MM.1S (cell line): ENCODE measurements around the gene SMURF2.

Source experiments
- DNase-seq: peaks from one replicate; pipeline ENCODE4 v3.0.0-alpha.2; 2015
- H2AFZ ChIP-seq: fragments of 300-600 bp; sonication (generic); 2 replicates; pipeline ENCODE4 v1.6.0; 2016; ENCODE audit warnings: antibody characterized with exemption, low read length
- H3F3A ChIP-seq: fragments of 300-600 bp; sonication (generic); 2 replicates; pipeline ENCODE4 v1.6.1; 2016; ENCODE audit warnings: mild to moderate bottlenecking, antibody characterized with exemption, low read length, moderate library complexity, mixed read lengths; ENCODE audit not compliant: insufficient read depth
- H3K27ac ChIP-seq: fragments of 300-600 bp; sonication (generic); 2 replicates; pipeline ENCODE4 v1.5.1; 2016; ENCODE audit warnings: mild to moderate bottlenecking, low read length
- H3K27me3 ChIP-seq: fragments of 300-600 bp; sonication (generic); replicated peaks from 2 replicates; pipeline ENCODE4 v1.6.0; 2016; ENCODE audit warnings: low read length; ENCODE audit not compliant: insufficient read depth
- H3K36me3 ChIP-seq: fragments of 300-600 bp; sonication (generic); replicated peaks from 2 replicates; pipeline ENCODE4 v1.6.1; 2016; ENCODE audit warnings: mild to moderate bottlenecking, low read length, mixed read lengths; ENCODE audit not compliant: insufficient read depth
- H3K4me1 ChIP-seq: fragments of 300-600 bp; sonication (generic); 2 replicates; pipeline ENCODE4 v1.6.1; 2016; ENCODE audit warnings: low read length, mixed read lengths
- H3K4me2 ChIP-seq: fragments of 300-600 bp; sonication (generic); 2 replicates; pipeline ENCODE4 v1.6.0; 2016; ENCODE audit warnings: low read depth, low read length
- H3K4me3 ChIP-seq: fragments of 300-600 bp; sonication (generic); 2 replicates; pipeline ENCODE4 v1.5.1; 2016; ENCODE audit warnings: low read length, mixed read lengths
- H3K79me2 ChIP-seq: fragments of 300-600 bp; sonication (generic); 2 replicates; pipeline ENCODE4 v1.6.1; 2016; ENCODE audit warnings: mixed run types, low read length, mixed read lengths
- H3K9ac ChIP-seq: fragments of 300-600 bp; sonication (generic); 2 replicates; pipeline ENCODE4 v1.6.1; 2016; ENCODE audit warnings: low read length, mixed read lengths
- H3K9me2 ChIP-seq: fragments of 300-600 bp; sonication (generic); replicated peaks from 2 replicates; pipeline ENCODE4 v1.6.1; 2016; ENCODE audit warnings: mild to moderate bottlenecking, low read length, mixed read lengths; ENCODE audit not compliant: insufficient read depth
- H3K9me3 ChIP-seq: fragments of 300-600 bp; sonication (generic); replicated peaks from 2 replicates; pipeline ENCODE4 v1.6.1; 2016; ENCODE audit warnings: mild to moderate bottlenecking, low read length, mixed read lengths; ENCODE audit not compliant: insufficient read depth
- H4K20me1 ChIP-seq: fragments of 300-600 bp; sonication (generic); 2 replicates; pipeline ENCODE4 v1.6.1; 2016; ENCODE audit warnings: mild to moderate bottlenecking, low read length, moderate library complexity, mixed read lengths; ENCODE audit not compliant: insufficient read depth
- CTCF ChIP-seq: fragments of 300-600 bp; sonication (generic); IDR thresholded peaks from 2 replicates; pipeline ENCODE4 v1.5.1; 2016; ENCODE audit warnings: antibody characterized with exemption, low read length, mixed read lengths
- EZH2 ChIP-seq: fragments of 300-600 bp; sonication (generic); optimal IDR thresholded peaks from 2 replicates; pipeline ENCODE3; 2017; ENCODE audit warnings: low read depth, mild to moderate bottlenecking, antibody characterized with exemption, low read length, mixed read lengths
- EZH2phosphoT487 ChIP-seq: fragments of 300-600 bp; sonication (generic); IDR thresholded peaks from 2 replicates; pipeline ENCODE4 v1.6.1; 2018; ENCODE audit warnings: antibody characterized with exemption, low read length

Gene SMURF2

GRCh38 chr17:64500862-64501765, 161.0 kb downstream of the SMURF2 start:
- Histone ChIP-seq H3K36me3 (peaks cover 45% of the 10 kb centered on the region), H3K27ac (no peak overlapping the region), H3K4me2 (no peak overlapping the region), H3F3A (peaks cover 86% of the 10 kb centered on the region), H3K4me1 (peaks cover 50% of the 10 kb centered on the region), H3K4me3 (no peak overlapping the region), H3K9me3 (no peaks in the 10 kb centered on the region), H4K20me1 (peaks cover 48% of the 10 kb centered on the region), H3K79me2 (peaks cover 72% of the 10 kb centered on the region), H2AFZ (no peak overlapping the region), H3K9me2 (no peaks in the 10 kb centered on the region), H3K27me3 (no peaks in the 10 kb centered on the region), H3K9ac (no peak overlapping the region)
- no peak for DNase-seq
- TF ChIP-seq EZH2 (no peak), EZH2phosphoT487 (no peak), CTCF (no peak)

GRCh38 chr17:64500487-64500859, 161.6 kb downstream of the SMURF2 start:
- TF ChIP-seq CTCF, result no peak
- no peak for TF ChIP-seq EZH2
- TF ChIP-seq EZH2phosphoT487, result no peak
- DNase-seq, result no peak
- Histone ChIP-seq H3K4me1 (peaks cover 50% of the 10 kb centered on the region), H4K20me1 (peaks cover 48% of the 10 kb centered on the region), H3K79me2 (peaks cover 73% of the 10 kb centered on the region), H3K4me3 (no peak overlapping the region), H2AFZ (no peak overlapping the region), H3K4me2 (no peak overlapping the region), H3K36me3 (peaks cover 45% of the 10 kb centered on the region), H3K27me3 (no peaks in the 10 kb centered on the region), H3F3A (peaks cover 83% of the 10 kb centered on the region), H3K9ac (no peak overlapping the region), H3K9me2 (no peaks in the 10 kb centered on the region), H3K9me3 (no peaks in the 10 kb centered on the region), H3K27ac (no peak overlapping the region)

- TF ChIP-seq EZH2phosphoT487 (no peak), EZH2 (no peak), CTCF (no peak)
- no peak for DNase-seq
- Histone ChIP-seq H3K9ac (no peak overlapping the region), H3K9me3 (no peaks in the 10 kb centered on the region), H2AFZ (no peak overlapping the region), H3K79me2 (peaks cover 72% of the 10 kb centered on the region), H3K27me3 (no peaks in the 10 kb centered on the region), H3K36me3 (peaks cover 45% of the 10 kb centered on the region), H3F3A (peaks cover 82% of the 10 kb centered on the region), H3K9me2 (no peaks in the 10 kb centered on the region), H3K4me2 (no peak overlapping the region), H3K4me1 (peaks cover 50% of the 10 kb centered on the region), H3K4me3 (no peak overlapping the region), H4K20me1 (peaks cover 45% of the 10 kb centered on the region), H3K27ac (no peak overlapping the region)
Observed at GRCh38 chr17:64499805-64500486, 162.2 kb downstream of the SMURF2 start.
